Hematopoietic multipotent progenitor cell treated with erythropoietin and hydrocortisone succinate and interleukin-3 and kit ligand, for 15 days (in vitro differentiated cells): Measurements from ENCODE around the gene DNAH9.

ENCODE experiments used
- DNase-seq: peaks from one replicate; pipeline ENCODE4 v3.0.0-alpha.2; 2015; ENCODE audit warnings: low spot score

DNAH9 gene

DNA sequence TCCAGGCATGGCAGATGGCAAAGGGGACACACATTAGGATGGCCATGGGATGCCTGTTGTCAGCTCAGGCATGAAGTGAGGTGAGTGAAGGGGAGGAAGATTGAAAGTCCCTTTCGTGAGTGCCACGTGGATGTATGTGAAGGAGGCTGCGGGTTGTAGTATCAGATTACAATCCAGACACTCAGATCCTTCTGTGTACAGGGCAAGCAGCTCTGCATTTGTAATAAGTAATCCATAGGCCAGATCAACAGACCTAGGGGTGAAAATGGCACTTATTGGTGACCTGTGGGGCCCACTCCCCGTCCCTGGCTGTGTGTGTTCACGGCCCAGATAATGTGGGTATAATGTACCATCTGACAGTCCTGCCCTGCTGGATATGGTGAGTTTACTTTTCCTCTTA is 159.5 kb downstream of the DNAH9 start:
- DNase-seq, result no peak

GRCh38 chr17:11768106-11768505 is 169.8 kb downstream of the DNAH9 start:
- DNase-seq, result no peak

DNA sequence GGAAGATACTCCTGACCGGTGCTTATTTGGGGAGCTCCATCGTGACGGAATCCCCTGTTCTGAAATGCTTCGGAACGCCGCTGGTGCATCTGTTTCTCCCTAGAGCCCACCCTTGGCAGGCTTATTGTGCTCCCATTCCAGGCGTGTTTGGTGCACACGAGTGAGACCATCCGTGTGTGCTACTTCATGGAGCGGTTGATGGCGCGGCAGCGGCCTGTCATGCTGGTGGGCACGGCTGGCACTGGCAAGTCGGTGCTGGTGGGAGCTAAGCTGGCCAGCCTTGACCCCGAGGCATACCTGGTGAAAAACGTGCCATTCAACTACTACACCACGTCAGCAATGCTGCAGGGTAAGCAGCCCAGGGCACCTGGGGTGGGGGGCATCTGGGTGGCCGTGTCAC is 170.7 kb downstream of the DNAH9 start:
- DNase-seq, result no peak

GRCh38 chr17:11772031-11772430 is 173.8 kb downstream of the DNAH9 start:
- no peak for DNase-seq

- DNase-seq, result no peak
Observed at GRCh38 chr17:11779892-11780291, 181.6 kb downstream of the DNAH9 start.

DNA sequence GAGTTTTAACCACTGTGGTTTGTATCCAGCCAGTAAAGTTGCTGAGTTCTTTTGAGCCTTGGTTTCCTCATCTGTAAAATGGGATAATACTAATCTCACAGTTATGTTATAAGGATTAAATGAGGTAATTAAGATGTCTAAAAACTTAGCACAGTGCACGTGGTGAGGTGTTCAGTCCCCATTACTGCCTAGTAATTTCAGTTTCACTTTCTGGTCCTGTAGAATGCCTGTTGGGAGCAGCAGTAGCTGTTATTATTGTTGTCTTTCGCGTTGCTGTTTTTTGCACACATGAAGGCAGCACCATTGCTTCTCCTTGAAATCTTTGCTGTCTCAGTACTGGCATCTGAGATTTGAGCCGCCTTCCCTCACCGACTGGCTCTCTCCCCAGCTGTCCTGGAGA is 182.4 kb downstream of the DNAH9 start:
- DNase-seq, result no peak

DNA sequence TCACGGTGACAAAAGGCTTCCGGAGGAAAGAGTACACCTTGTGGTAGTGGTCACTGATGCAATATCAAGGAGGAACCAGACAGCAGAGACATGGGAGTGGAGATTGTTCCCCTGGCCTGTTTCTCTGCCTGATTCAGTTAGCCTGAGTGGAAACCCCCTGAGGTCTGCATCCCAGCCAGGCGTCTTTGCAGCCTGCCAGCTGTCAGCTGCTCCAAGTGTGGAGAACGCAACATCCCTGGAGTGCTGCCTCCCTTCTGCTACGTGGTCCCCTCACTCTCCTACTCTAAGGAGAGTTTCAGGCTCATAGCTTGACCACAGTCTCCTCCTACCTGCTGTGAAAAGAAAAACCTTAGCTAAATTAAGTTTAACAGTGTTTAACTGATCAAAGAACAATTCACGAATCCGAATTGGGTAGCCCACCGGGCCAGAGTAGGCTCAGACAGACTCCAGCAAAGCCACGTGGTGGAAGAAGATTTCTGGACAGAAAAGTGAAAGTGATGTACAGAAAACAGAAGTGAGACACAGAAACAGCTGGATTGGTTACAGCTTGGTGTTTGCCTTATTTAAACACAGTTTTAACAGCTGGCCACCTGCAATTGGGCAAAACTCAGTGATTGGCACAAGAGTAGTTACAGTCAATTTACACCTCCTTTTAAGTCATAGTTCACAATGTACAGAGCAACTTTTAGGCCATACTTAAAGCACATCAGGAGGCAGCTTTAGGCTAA is 188.6 kb downstream of the DNAH9 start:
- no peak for DNase-seq

- DNase-seq, result no peak
Observed at GRCh38 chr17:11795906-11796305, 197.6 kb downstream of the DNAH9 start.

GRCh38 chr17:11797803-11798202 is 199.5 kb downstream of the DNAH9 start:
- DNase-seq, result no peak

GRCh38 chr17:11803231-11803969 is 205.1 kb downstream of the DNAH9 start:
- DNase-seq, result no peak

GRCh38 chr17:11805138-11805537 is 206.9 kb downstream of the DNAH9 start:
- DNase-seq, result no peak

GRCh38 chr17:11805952-11806351 is 207.7 kb downstream of the DNAH9 start:
- DNase-seq, result no peak

- DNase-seq, result no peak
Observed at GRCh38 chr17:11807606-11808005, 209.3 kb downstream of the DNAH9 start.

DNA sequence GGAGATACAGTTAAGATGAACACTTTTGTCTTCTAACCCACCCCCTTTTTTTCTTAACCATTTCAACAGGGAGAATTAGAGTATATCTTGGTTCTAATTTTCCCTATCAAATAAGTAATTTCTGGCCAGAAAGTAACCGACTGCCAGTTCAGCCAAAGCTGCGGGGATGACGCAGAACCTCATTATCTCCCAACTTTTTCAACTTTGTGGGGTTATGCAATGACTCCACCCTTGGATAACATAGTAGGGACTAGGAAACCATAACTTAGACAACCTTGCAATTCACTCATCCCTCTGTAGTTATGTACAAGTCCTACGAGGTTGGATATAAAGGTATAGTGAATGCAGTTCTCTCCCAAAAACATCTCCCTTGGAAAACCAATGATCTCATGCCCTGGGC is 215.0 kb downstream of the DNAH9 start:
- DNase-seq, result no peak

DNA sequence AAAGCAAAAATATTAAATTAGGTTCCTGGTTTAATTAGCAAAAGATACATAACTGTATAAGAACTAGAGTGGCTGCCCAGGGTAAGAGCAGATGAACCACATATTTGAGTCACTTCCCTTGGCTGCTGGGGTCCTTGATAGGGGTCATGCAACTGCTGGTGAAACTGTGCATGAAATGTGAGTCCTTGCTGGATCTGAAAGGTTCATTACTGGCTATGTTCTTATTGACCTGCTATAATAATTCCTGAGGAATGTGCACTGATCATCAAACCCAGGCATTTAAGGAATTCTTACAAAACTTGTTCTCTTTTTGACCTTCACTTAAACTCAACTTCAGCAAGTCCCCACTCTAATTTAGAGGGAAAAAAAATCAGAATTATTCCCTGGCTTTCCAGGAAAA is 215.6 kb downstream of the DNAH9 start:
- DNase-seq, result no peak

DNA sequence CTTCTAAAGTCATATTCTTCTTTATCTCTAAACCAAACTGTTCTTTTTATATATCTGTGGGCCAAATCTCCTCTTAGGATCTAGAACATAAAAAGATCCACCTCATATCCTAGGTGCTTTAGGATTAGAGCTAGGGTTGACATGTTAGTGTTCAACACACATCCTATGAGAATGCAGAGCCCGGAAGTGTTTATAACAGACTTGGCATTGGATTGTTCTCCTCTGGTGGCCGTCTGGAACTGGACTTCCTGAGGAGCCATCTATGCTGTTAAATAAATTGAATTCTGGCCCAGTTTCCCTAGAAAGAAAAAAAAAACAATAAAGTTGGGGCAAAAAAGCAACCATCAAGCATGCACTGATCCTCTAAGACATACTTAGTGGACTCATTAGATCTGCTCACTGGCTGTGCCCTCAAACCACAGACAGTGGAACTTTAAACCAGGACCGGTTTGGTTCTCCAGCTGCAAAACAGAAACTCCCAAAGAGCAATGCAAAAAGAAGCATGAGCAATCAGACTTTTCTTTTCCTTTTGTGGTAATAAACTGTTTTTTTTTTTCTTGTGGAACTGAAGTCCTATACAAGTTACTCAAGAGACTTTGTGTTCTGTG is 216.5 kb downstream of the DNAH9 start:
- DNase-seq, result no peak

DNA sequence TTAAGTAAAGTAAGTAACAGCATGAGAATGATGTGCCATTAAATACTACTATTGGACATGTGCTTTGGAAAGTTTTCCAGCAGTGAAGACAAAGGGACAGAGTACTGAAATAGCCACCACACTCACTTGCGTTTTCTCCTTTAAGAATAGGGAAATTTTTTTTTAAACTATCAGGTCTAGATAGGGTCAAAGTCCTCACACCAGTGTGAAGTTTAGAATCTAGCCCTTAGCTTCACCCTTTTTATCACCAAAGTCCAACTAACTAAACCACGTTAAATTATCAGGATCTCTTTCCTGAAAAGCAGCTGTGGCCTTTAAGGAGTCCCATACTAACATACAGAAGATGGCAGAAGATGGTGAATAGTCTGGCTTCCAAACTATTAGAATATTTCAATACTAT is 218.1 kb downstream of the DNAH9 start:
- DNase-seq, result no peak

GRCh38 chr17:11823862-11824261 is 225.6 kb downstream of the DNAH9 start:
- DNase-seq, result no peak

GRCh38 chr17:11825572-11826209 is 227.4 kb downstream of the DNAH9 start:
- no peak for DNase-seq

- DNase-seq, result no peak
Observed at GRCh38 chr17:11832401-11833137, 234.3 kb downstream of the DNAH9 start.

DNA sequence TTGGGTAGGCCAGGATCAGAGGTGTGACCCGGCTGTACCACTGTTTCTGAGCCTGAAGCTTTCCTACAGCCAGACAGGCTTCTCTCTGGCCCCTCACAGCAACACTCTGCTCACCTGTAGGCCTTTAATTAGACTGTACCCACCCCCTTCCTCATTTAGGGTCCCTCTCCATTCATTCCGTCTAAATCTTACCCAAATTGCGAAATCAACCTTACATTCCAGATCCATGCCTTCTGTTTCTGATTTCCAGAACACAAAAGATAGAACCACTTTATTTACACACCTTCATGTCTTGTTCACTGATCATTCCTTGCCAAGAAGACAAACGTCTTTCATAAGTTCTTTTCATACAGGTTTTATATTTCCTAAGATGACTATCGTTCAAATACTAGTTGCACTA is 238.2 kb downstream of the DNAH9 start:
- DNase-seq, result no peak

- DNase-seq, result no peak
Observed at GRCh38 chr17:11840052-11840451, 241.8 kb downstream of the DNAH9 start.
